CD14-positive monocyte (primary cell): ENCODE measurements around the gene ZBTB6. TPM values are rescaled to one million over a fixed set of nuclear protein-coding genes. Genes with fewer than 3 reads are reported as not detected.

Experiments
- DNase-seq, 3 donors: peaks; one replicate each; pipeline ENCODE4 v3.0.0-alpha.2; 2011 to 2022
- H2AFZ ChIP-seq: 2 replicates; pipeline ENCODE4 v1.6.0; 2012; ENCODE audit warnings: mild to moderate bottlenecking, low read depth, low read length, inconsistent platforms; ENCODE audit not compliant: insufficient read depth, poor library complexity, severe bottlenecking
- H3K27ac ChIP-seq, 2 donors: 1 replicate in 1 of 2; 2 replicates in 1 of 2; pipeline ENCODE4 v1.5.1; 2012 to 2013; ENCODE audit warnings: low read length in 2 of 2, control low read depth in 1 of 2, inconsistent platforms in 1 of 2, low read depth in 1 of 2, mild to moderate bottlenecking in 1 of 2
- H3K27me3 ChIP-seq, 2 donors: one replicate each; pipeline versions ENCODE4 v1.6.0 to v1.6.1; 2011 to 2013; ENCODE audit warnings: low read length in 2 of 2; ENCODE audit not compliant: control insufficient read depth in 2 of 2, insufficient read depth in 2 of 2
- H3K36me3 ChIP-seq, 2 donors: replicated peaks in 1 of 2; 1 replicate in 1 of 2; 2 replicates in 1 of 2; pipeline versions ENCODE4 v1.5.1 to v1.6.1; 2012 to 2013; ENCODE audit warnings: low read length in 2 of 2, control low read depth in 1 of 2, inconsistent platforms in 1 of 2, mild to moderate bottlenecking in 1 of 2; ENCODE audit not compliant: insufficient read depth in 2 of 2, control insufficient read depth in 1 of 2
- H3K4me1 ChIP-seq, 2 donors: 1 replicate in 1 of 2; 2 replicates in 1 of 2; pipeline versions ENCODE4 v1.5.1 to v1.6.1; 2012 to 2013; ENCODE audit warnings: low read length in 2 of 2, control low read depth in 1 of 2, inconsistent platforms in 1 of 2, mild to moderate bottlenecking in 1 of 2, moderate library complexity in 1 of 2; ENCODE audit not compliant: insufficient read depth in 2 of 2, control insufficient read depth in 1 of 2
- H3K4me2 ChIP-seq: replicated peaks from 2 replicates; pipeline ENCODE3; 2012; ENCODE audit warnings: low read length, moderate library complexity, mild to moderate bottlenecking; ENCODE audit not compliant: poor library complexity, severe bottlenecking; ENCODE audit errors: extremely low read depth
- H3K4me3 ChIP-seq, 3 experiments: fragments of 200-600 bp in 1 of 3; sonication (generic) in 1 of 3; replicated peaks in 1 of 3; 1 replicate in 2 of 3; 2 replicates in 1 of 3; pipeline ENCODE4 v1.5.1; 2011 to 2013; ENCODE audit warnings: low read length in 3 of 3, mild to moderate bottlenecking in 3 of 3, control low read depth in 2 of 3, low read depth in 2 of 3, inconsistent platforms in 1 of 3, moderate library complexity in 1 of 3
- H3K79me2 ChIP-seq: 2 replicates; pipeline ENCODE4 v1.6.0; 2012; ENCODE audit warnings: mild to moderate bottlenecking, control low read depth, inconsistent platforms, low read length, moderate library complexity; ENCODE audit not compliant: insufficient read depth
- H3K9ac ChIP-seq: 2 replicates; pipeline ENCODE4 v1.6.0; 2017; ENCODE audit warnings: low read length, mild to moderate bottlenecking; ENCODE audit not compliant: insufficient read depth, poor library complexity, severe bottlenecking
- H3K9me3 ChIP-seq, 2 donors: replicated peaks in 1 of 2; 1 replicate in 1 of 2; 2 replicates in 1 of 2; pipeline versions ENCODE4 v1.5.1 to v1.6.1; 2012 to 2013; ENCODE audit warnings: low read length in 2 of 2, control low read depth in 1 of 2; ENCODE audit not compliant: control insufficient read depth in 1 of 2, insufficient read depth in 1 of 2
- H4K20me1 ChIP-seq: 2 replicates; pipeline ENCODE4 v1.6.0; 2012; ENCODE audit warnings: mild to moderate bottlenecking, low read length, control low read depth, moderate library complexity; ENCODE audit not compliant: insufficient read depth
- H3K27ac Mint-ChIP-seq, 7 donors: one replicate each; pipeline ENCODE4 v1.8.0; 2020; ENCODE audit warnings: mild to moderate bottlenecking in 7 of 7, mixed read lengths in 7 of 7, moderate library complexity in 6 of 7, inconsistent platforms in 2 of 7
- H3K27me3 Mint-ChIP-seq, 3 donors: one replicate each; pipeline ENCODE4 v1.8.0; 2021 to 2022; ENCODE audit warnings: low read depth in 3 of 3, mild to moderate bottlenecking in 3 of 3, mixed read lengths in 3 of 3, moderate library complexity in 3 of 3, inconsistent platforms in 1 of 3
- H3K36me3 Mint-ChIP-seq, 2 donors: one replicate each; pipeline ENCODE4 v1.8.0; 2020; ENCODE audit warnings: mixed read lengths in 2 of 2, inconsistent platforms in 1 of 2, mild to moderate bottlenecking in 1 of 2
- H3K4me1 Mint-ChIP-seq: one replicate; pipeline ENCODE4 v1.8.0; 2020; ENCODE audit warnings: mild to moderate bottlenecking, mixed read lengths
- H3K4me3 Mint-ChIP-seq, 2 donors: one replicate each; pipeline ENCODE4 v1.8.0; 2020; ENCODE audit warnings: mild to moderate bottlenecking in 2 of 2, mixed read lengths in 2 of 2, moderate library complexity in 1 of 2
- H3K9me3 Mint-ChIP-seq, 7 donors: one replicate each; pipeline ENCODE4 v1.8.0; 2020 to 2022; ENCODE audit warnings: mixed read lengths in 7 of 7, mild to moderate bottlenecking in 6 of 7, moderate library complexity in 6 of 7, inconsistent platforms in 2 of 7
- CTCF ChIP-seq: fragments of 200-600 bp; IDR thresholded peaks from one replicate; pipeline ENCODE4 v1.8.0; 2022; ENCODE audit warnings: antibody characterized with exemption, mild to moderate bottlenecking
- WGBS: methylation state at CpG from one replicate; pipeline ENCODE4 v1.1.5; 2013; ENCODE audit warnings: missing lambda C conversion rate; ENCODE audit not compliant: insufficient coverage; 5-methylcytosine and 5-hydroxymethylcytosine counted together
- intact Hi-C, 2 donors: fragments of 100-400 bp; cut with micrococcal nuclease; formaldehyde crosslinking; loops; one replicate each; pipeline versions ENCODE4 v1.15.0 to v1.15.1; 2023
- polyA plus RNA-seq, 3 donors: library from polyadenylated mRNA; depleted of rRNA in 1 of 3; unstranded in 2 of 3; stranded (reverse) in 1 of 3; fragments of 300-500 nt in 2 of 3; fragments of >200 nt in 1 of 3; fragmentation: Illumina TruSeq in 2 of 3; gene quantifications; 1 replicate in 2 of 3; 2 replicates in 1 of 3; pipeline ENCODE4 v1.2.3, GENCODE V29; 2012 to 2021

Gene ZBTB6
- polyA plus RNA-seq, 3 donors: 0.64 to 1.7 (median 1.5) TPM

- Histone ChIP-seq H3K79me2 (peaks cover 89% of the 10 kb centered on the region), H3K27ac (peak within 1 kb of the TSS; percentile 87 to 93), H3K4me3 (peak within 1 kb of the TSS; percentile 79 to 88 (median 87)), H3K9me3 (no peaks in the 10 kb centered on the region), H3K4me2 (peak within 1 kb of the TSS; percentile 79), H3K27me3 (no peaks in the 10 kb centered on the region), H3K9ac (peak within 1 kb of the TSS; percentile 89), H3K36me3 (peaks cover 3 to 6% of the 10 kb centered on the region in 2 donors), H3K4me1 (peaks cover 34 to 42% of the 10 kb centered on the region in 2 donors), H4K20me1 (no peaks in the 10 kb centered on the region), H2AFZ (peak within 1 kb of the TSS; percentile 90)
- no peaks in the 10 kb centered on the region for H3K27me3 Mint-ChIP-seq
- no peak within 1 kb of the TSS for H3K4me3 Mint-ChIP-seq
- H3K4me1 Mint-ChIP-seq: peaks cover 19% of the 10 kb centered on the region
- intact Hi-C loops: no loop called here
- H3K27ac Mint-ChIP-seq: peak within 1 kb of the TSS in 1 of 7 donors; percentile 97
- H3K9me3 Mint-ChIP-seq: no peaks in the 10 kb centered on the region
- WGBS: under 1% methylated on average over 47 of the region's 51 CpGs
- peaks cover 13 to 15% of the 10 kb centered on the region in 2 donors for H3K36me3 Mint-ChIP-seq
- DNase-seq: peak; percentile 88 to 93 (median 92)
- no peak for TF ChIP-seq CTCF
Observed at GRCh38 chr9:122931226-122932121, 18.4 kb upstream of the ZBTB6 start, which contains the start of gene ZBTB26. Gene ZBTB26 (minus strand): TSS chr9:122931512. CDS start chr9:122919934, 11,578 bp downstream.

GRCh38 chr9:122930541-122931225 is 17.6 kb upstream of the ZBTB6 start:
- H3K27ac Mint-ChIP-seq: no peak overlapping the region

More at GRCh38 chr9:122930541-122931225, 17.6 kb upstream of the ZBTB6 start:
- Histone ChIP-seq H3K27me3 (no peaks in the 10 kb centered on the region), H2AFZ (peak overlapping the region; percentile 90), H3K4me3 (peak overlapping the region; percentile 79 to 88 (median 87)), H3K79me2 (peaks cover 83% of the 10 kb centered on the region), H3K4me1 (peaks cover 34 to 45% of the 10 kb centered on the region in 2 donors), H3K36me3 (no peaks in the 10 kb centered on the region), H3K4me2 (peak overlapping the region; percentile 79), H3K27ac (peak overlapping the region; percentile 87 to 93), H3K9ac (peak overlapping the region; percentile 89), H3K9me3 (no peaks in the 10 kb centered on the region), H4K20me1 (no peaks in the 10 kb centered on the region)
- intact Hi-C loops: no loop called here
- Mint-ChIP-seq H3K27me3 (no peaks in the 10 kb centered on the region), H3K36me3 (peaks cover 7 to 9% of the 10 kb centered on the region in 2 donors), H3K4me1 (peaks cover 23% of the 10 kb centered on the region), H3K4me3 (no peak overlapping the region), H3K9me3 (no peaks in the 10 kb centered on the region)
- TF ChIP-seq CTCF: no peak
- DNase-seq: peak in 1 of 3 donors; percentile 44
- WGBS: 26% methylated on average over 9 of the region's 10 CpGs
